ENCODE results near the gene PQBP1.
A peak's percentile ranks its signal among the peaks of the same experiment; 100 is the strongest.
"Not testable (repeated sequence)": the region's sequence is repeated elsewhere in the genome, so short reads cannot be mapped to it uniquely, and the experiment has no call there.

The PQBP1 gene

DNA sequence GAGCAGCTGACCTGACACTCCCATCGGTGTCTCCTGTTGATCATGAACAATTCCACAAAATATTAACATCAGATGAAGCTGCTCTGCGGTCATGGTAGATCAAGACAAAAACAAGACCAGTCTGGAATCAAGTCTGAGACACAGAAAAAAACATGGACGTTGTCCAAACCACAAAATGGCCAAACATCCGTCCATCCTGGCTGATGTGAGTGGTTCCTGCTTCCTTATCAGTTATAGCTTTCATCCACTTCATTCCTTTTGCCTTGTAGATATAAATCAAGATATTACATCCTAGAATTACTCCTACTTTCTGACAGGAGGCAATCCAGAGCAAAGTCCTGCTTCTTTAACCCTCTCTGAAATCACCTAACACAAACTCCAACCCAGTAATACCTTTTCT is 33.5 kb upstream of the PQBP1 start:
- TF ChIP-seq, protein P1, sequence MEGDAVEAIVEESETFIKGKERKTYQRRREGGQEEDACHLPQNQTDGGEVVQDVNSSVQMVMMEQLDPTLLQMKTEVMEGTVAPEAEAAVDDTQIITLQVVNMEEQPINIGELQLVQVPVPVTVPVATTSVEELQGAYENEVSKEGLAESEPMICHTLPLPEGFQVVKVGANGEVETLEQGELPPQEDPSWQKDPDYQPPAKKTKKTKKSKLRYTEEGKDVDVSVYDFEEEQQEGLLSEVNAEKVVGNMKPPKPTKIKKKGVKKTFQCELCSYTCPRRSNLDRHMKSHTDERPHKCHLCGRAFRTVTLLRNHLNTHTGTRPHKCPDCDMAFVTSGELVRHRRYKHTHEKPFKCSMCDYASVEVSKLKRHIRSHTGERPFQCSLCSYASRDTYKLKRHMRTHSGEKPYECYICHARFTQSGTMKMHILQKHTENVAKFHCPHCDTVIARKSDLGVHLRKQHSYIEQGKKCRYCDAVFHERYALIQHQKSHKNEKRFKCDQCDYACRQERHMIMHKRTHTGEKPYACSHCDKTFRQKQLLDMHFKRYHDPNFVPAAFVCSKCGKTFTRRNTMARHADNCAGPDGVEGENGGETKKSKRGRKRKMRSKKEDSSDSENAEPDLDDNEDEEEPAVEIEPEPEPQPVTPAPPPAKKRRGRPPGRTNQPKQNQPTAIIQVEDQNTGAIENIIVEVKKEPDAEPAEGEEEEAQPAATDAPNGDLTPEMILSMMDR (IDR thresholded peaks at IDR 0.05; ENCODE audit: low read depth, low read length, missing control alignments): no peak
- H3K36me3 ChIP-seq (replicated peaks): no peaks in the 10 kb centered on the region
- in situ Hi-C loops (cut with HindIII; ENCODE audit: low pct_ligation_motif_present, low sequenced_read_pairs): no loop called here
- DNase-seq: peak; percentile 72
- H3K4me3 ChIP-seq (ENCODE audit: low read depth, low read length): no peak overlapping the region
- H3K27me3 ChIP-seq (replicated peaks): no peaks in the 10 kb centered on the region
- H3K27ac ChIP-seq: no peak overlapping the region

GRCh38 chrX:48872017-48872416 is 25.7 kb upstream of the PQBP1 start:
- H3K27me3 ChIP-seq (replicated peaks); H3K36me3 ChIP-seq (replicated peaks); H3K27ac ChIP-seq; DNase-seq; in situ Hi-C loops (cut with HindIII; ENCODE audit: low pct_ligation_motif_present, low sequenced_read_pairs); H3K4me3 ChIP-seq (ENCODE audit: low read depth, low read length): not testable (repeated sequence)

- H3K27ac ChIP-seq; in situ Hi-C loops (cut with HindIII; ENCODE audit: low pct_ligation_motif_present, low sequenced_read_pairs); H3K36me3 ChIP-seq (replicated peaks); H3K27me3 ChIP-seq (replicated peaks); DNase-seq; H3K4me3 ChIP-seq (ENCODE audit: low read depth, low read length): not testable (repeated sequence)
Measured at GRCh38 chrX:48876944-48877343, 20.8 kb upstream of the PQBP1 start.

GRCh38 chrX:48883729-48884128 is 14.0 kb upstream of the PQBP1 start:
- in situ Hi-C loops (cut with HindIII; ENCODE audit: low pct_ligation_motif_present, low sequenced_read_pairs): no loop called here
- no peaks in the 10 kb centered on the region for H3K27me3 ChIP-seq (replicated peaks)
- TF ChIP-seq, protein P1 (IDR thresholded peaks at IDR 0.05; ENCODE audit: low read depth, low read length, missing control alignments): no peak
- no peaks in the 10 kb centered on the region for H3K36me3 ChIP-seq (replicated peaks)
- no peak overlapping the region for H3K4me3 ChIP-seq (ENCODE audit: low read depth, low read length)
- DNase-seq: no peak
- no peak overlapping the region for H3K27ac ChIP-seq

DNA sequence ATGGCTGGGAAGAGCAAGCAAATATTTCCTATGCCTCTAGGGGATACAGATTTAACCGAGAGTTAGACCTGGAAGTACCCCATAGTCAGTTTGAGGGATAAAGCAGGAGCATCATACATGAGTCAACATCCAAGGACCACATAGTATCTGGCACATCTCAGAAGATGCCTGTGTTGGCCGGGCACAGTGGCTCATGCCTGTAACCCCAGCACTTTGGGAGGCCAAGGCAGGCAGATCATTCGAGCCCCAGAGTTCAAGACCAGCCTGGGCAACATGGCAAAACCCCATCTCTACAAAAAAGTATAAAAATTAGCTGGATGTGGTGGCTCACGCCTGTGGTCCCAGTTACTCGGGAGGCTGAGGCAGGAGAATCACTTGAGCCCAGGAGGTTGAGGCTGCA is 11.1 kb upstream of the PQBP1 start:
- in situ Hi-C loops (cut with HindIII; ENCODE audit: low pct_ligation_motif_present, low sequenced_read_pairs); H3K27ac ChIP-seq; H3K36me3 ChIP-seq (replicated peaks); H3K4me3 ChIP-seq (ENCODE audit: low read depth, low read length); H3K27me3 ChIP-seq (replicated peaks); DNase-seq: not testable (repeated sequence)

DNA sequence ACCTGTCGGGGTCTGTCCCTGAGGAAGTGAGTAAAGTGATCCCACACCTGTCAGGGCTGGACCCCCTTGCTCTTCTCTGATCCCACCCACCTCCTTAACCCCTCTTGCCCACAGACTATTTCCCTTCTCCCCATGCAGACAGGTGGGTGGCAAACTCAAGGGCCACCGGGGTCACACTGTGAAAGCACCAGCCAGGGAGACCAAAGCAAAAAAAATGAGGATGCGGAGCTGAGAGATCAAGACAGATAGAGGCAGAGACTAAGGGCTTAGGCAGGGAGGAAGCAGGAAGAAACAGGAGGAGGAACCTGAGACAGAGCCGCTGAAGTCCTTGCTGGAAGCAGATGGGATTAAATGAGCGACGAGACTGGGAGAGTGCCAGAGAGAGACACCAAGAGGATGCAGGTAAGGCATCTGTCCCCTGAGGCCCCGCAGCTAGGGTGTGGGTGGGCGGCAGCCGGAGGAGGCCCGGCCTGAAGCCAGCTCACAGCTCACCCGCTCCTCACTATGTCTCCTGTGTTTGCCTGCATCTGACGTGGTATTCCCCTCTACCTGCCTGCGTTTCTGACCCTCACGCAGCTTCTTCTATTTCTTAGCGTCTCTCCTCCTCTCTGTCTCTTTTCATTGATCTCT is 7.3 kb upstream of the PQBP1 start:
- Histone ChIP-seq H3K27me3 (replicated peaks) (no peaks in the 10 kb centered on the region), H3K27ac (no peak overlapping the region), H3K36me3 (replicated peaks) (no peaks in the 10 kb centered on the region), H3K4me3 (ENCODE audit: low read depth, low read length) (peak overlapping the region; percentile 49)
- in situ Hi-C loops (cut with HindIII; ENCODE audit: low pct_ligation_motif_present, low sequenced_read_pairs): no loop called here
- no peak for DNase-seq
- TF ChIP-seq, protein P1 (IDR thresholded peaks at IDR 0.05; ENCODE audit: low read depth, low read length, missing control alignments): no peak

- Histone ChIP-seq H3K27me3 (replicated peaks) (no peaks in the 10 kb centered on the region), H3K4me3 (ENCODE audit: low read depth, low read length) (peak overlapping the region; percentile 49), H3K27ac (no peak overlapping the region), H3K36me3 (replicated peaks) (no peaks in the 10 kb centered on the region)
- in situ Hi-C loops (cut with HindIII; ENCODE audit: low pct_ligation_motif_present, low sequenced_read_pairs): no loop called here
- no peak for DNase-seq
- TF ChIP-seq, protein P1 (IDR thresholded peaks at IDR 0.05; ENCODE audit: low read depth, low read length, missing control alignments): no peak
Measured at GRCh38 chrX:48890934-48891401, 6.8 kb upstream of the PQBP1 start.

All from brain microvascular endothelial cell (primary cell).